GM21515 (cell line): ENCODE results near the gene WDR62.
"Not testable (repeated sequence)": the region's sequence is repeated elsewhere in the genome, so short reads cannot be mapped to it uniquely, and the experiment has no call there.

Source experiments
- ATAC-seq: cut with Tn5 transposase; IDR thresholded peaks from one replicate; pipeline ENCODE4 v1.9.1; 2021; ENCODE audit not compliant: unreplicated experiment

The WDR62 gene

GRCh38 chr19:36032251-36033104, 22.2 kb upstream of the WDR62 start, which contains the start of gene CLIP3:
TSS of gene CLIP3 (minus strand) at chr19:36032873. CDS start at chr19:36032357, 516 bp downstream.
- ATAC-seq: no peak

- no peak for ATAC-seq
Observed at GRCh38 chr19:36040495-36040894, 14.2 kb upstream of the WDR62 start.

GRCh38 chr19:36041092-36041491, 13.6 kb upstream of the WDR62 start:
- ATAC-seq: not testable (repeated sequence)

- ATAC-seq: no peak
Observed at GRCh38 chr19:36041831-36042230, 12.9 kb upstream of the WDR62 start.

- ATAC-seq: no peak
Observed at GRCh38 chr19:36043952-36044351, 10.7 kb upstream of the WDR62 start.

- no peak for ATAC-seq
Observed at GRCh38 chr19:36046443-36047050, 8.2 kb upstream of the WDR62 start.

- no peak for ATAC-seq
Observed at GRCh38 chr19:36047835-36048234, 6.9 kb upstream of the WDR62 start.

- ATAC-seq: no peak
Observed at GRCh38 chr19:36049080-36049698, 5.5 kb upstream of the WDR62 start.

- ATAC-seq: no peak
Observed at GRCh38 chr19:36051236-36051635, 3.5 kb upstream of the WDR62 start.

GRCh38 chr19:36051637-36052036, 3.1 kb upstream of the WDR62 start:
- ATAC-seq: no peak

GRCh38 chr19:36054119-36054732, 471 bp upstream of the WDR62 start, which contains the start of gene THAP8:
TSS of gene THAP8 (minus strand) at chr19:36054285. CDS start at chr19:36054217, 68 bp downstream.
- peak; percentile 77 for ATAC-seq

GRCh38 chr19:36058481-36059179, 3.9 kb downstream of the WDR62 start:
- ATAC-seq: no peak

GRCh38 chr19:36059180-36059910, 4.6 kb downstream of the WDR62 start:
- no peak for ATAC-seq

- ATAC-seq: no peak
Observed at GRCh38 chr19:36060430-36060829, 5.7 kb downstream of the WDR62 start.

- ATAC-seq: no peak
Observed at GRCh38 chr19:36061367-36061766, 6.7 kb downstream of the WDR62 start.

GRCh38 chr19:36064826-36065225, 10.1 kb downstream of the WDR62 start:
- no peak for ATAC-seq

- ATAC-seq: no peak
Observed at GRCh38 chr19:36067681-36068080, 13.0 kb downstream of the WDR62 start.

- ATAC-seq: not testable (repeated sequence)
Observed at GRCh38 chr19:36068810-36069499, 14.3 kb downstream of the WDR62 start.

- ATAC-seq: no peak
Observed at GRCh38 chr19:36072081-36072480, 17.4 kb downstream of the WDR62 start.
